GM23338 (cell line): ENCODE measurements around the gene ACHE. TPM values are rescaled to one million over a fixed set of nuclear protein-coding genes. Genes with fewer than 3 reads are reported as not detected.

Experiments
- ATAC-seq: fragments of 200-7000 bp; cut with Tn5 transposase; 3 replicates; pipeline ENCODE4 v1.9.1; 2020
- DNase-seq: peaks from one replicate; pipeline ENCODE4 v3.0.0-alpha.2; 2015; ENCODE audit warnings: low spot score
- H2AFZ ChIP-seq: fragments of 200-600 bp; sonication (generic); 2 replicates; pipeline ENCODE4 v1.8.0; 2016; ENCODE audit warnings: antibody characterized with exemption, mild to moderate bottlenecking, moderate library complexity
- H3F3A ChIP-seq: fragments of 200-600 bp; sonication (generic); replicated peaks from 2 replicates; pipeline ENCODE4 v1.8.0; 2017; ENCODE audit warnings: antibody characterized with exemption, mixed run types, low read depth
- H3K27ac ChIP-seq: fragments of 200-600 bp; sonication (generic); 2 replicates; pipeline ENCODE4 v1.6.1; 2016; ENCODE audit warnings: low read depth
- H3K27me3 ChIP-seq: fragments of 200-600 bp; sonication (generic); 2 replicates; pipeline ENCODE4 v1.8.0; 2016; ENCODE audit warnings: mild to moderate bottlenecking, mixed run types, moderate library complexity; ENCODE audit not compliant: insufficient read depth
- H3K36me3 ChIP-seq: fragments of 200-600 bp; sonication (generic); 2 replicates; pipeline ENCODE4 v1.8.0; 2016; ENCODE audit warnings: mild to moderate bottlenecking; ENCODE audit not compliant: insufficient read depth
- H3K4me1 ChIP-seq: fragments of 200-600 bp; sonication (generic); 2 replicates; pipeline ENCODE4 v1.8.0; 2016; ENCODE audit warnings: mild to moderate bottlenecking, moderate library complexity; ENCODE audit not compliant: insufficient read depth
- H3K4me2 ChIP-seq: fragments of 200-600 bp; sonication (generic); 2 replicates; pipeline ENCODE4 v1.7.1; 2017; ENCODE audit warnings: mixed run types
- H3K4me3 ChIP-seq: fragments of 200-600 bp; sonication (generic); 2 replicates; pipeline ENCODE4 v1.6.1; 2016; ENCODE audit warnings: mixed run types
- H3K79me2 ChIP-seq: fragments of 200-600 bp; sonication (generic); replicated peaks from 2 replicates; pipeline ENCODE4 v1.8.0; 2017; ENCODE audit warnings: mild to moderate bottlenecking; ENCODE audit not compliant: insufficient read depth
- H3K9me2 ChIP-seq: fragments of 200-600 bp; sonication (generic); 2 replicates; pipeline ENCODE4 v1.8.0; 2017; ENCODE audit not compliant: insufficient read depth
- H4K20me1 ChIP-seq: fragments of 200-600 bp; sonication (generic); replicated peaks from 2 replicates; pipeline ENCODE4 v1.8.0; 2017; ENCODE audit warnings: mild to moderate bottlenecking; ENCODE audit not compliant: insufficient read depth
- H3K27ac Mint-ChIP-seq: 2 replicates; pipeline ENCODE4 v1.8.0; 2020; ENCODE audit warnings: inconsistent platforms, mild to moderate bottlenecking, moderate library complexity, mixed read lengths
- H3K27me3 Mint-ChIP-seq: 3 replicates; pipeline ENCODE4 v1.8.0; 2022; ENCODE audit warnings: low read depth, mild to moderate bottlenecking, moderate library complexity, mixed read lengths, inconsistent platforms; ENCODE audit not compliant: insufficient read depth, poor library complexity
- H3K36me3 Mint-ChIP-seq: 3 replicates; pipeline ENCODE4 v1.8.0; 2021; ENCODE audit warnings: low read depth, mild to moderate bottlenecking, inconsistent platforms, moderate library complexity, mixed read lengths
- H3K4me1 Mint-ChIP-seq: 3 replicates; pipeline ENCODE4 v1.8.0; 2020; ENCODE audit warnings: mild to moderate bottlenecking, inconsistent platforms, mixed read lengths
- H3K4me3 Mint-ChIP-seq: 3 replicates; pipeline ENCODE4 v1.8.0; 2021; ENCODE audit warnings: moderate library complexity, mild to moderate bottlenecking, inconsistent platforms, mixed read lengths
- H3K9me3 Mint-ChIP-seq: 3 replicates; pipeline ENCODE4 v1.8.0; 2020; ENCODE audit warnings: moderate library complexity, mild to moderate bottlenecking, inconsistent platforms, mixed read lengths
- CREB1 ChIP-seq: fragments of 250-450 bp; sonication (Bioruptor Pico); IDR thresholded peaks from 2 replicates; pipeline ENCODE4 v1.5.0; 2020; ENCODE audit warnings: low read depth, mild to moderate bottlenecking, moderate library complexity
- CTCF ChIP-seq, 2 experiments: fragments of 200-600 bp in 1 of 2; sonication (generic) in 1 of 2; conservative IDR thresholded peaks; 2 replicates each; pipeline versions ENCODE4 v1.5.1 to v1.6.1; 2016 to 2017; ENCODE audit warnings: antibody characterized with exemption in 2 of 2, low read depth in 2 of 2, mild to moderate bottlenecking in 2 of 2, moderate library complexity in 1 of 2
- EZH2 ChIP-seq: fragments of 200-600 bp; sonication (generic); IDR thresholded peaks from one replicate; pipeline ENCODE4 v1.8.0; 2017; ENCODE audit warnings: antibody characterized with exemption, mild to moderate bottlenecking, low read depth; ENCODE audit not compliant: unreplicated experiment
- EZH2phosphoT487 ChIP-seq: fragments of 200-600 bp; sonication (generic); IDR thresholded peaks from one replicate; pipeline ENCODE4 v1.8.1; 2018; ENCODE audit warnings: antibody characterized with exemption; ENCODE audit not compliant: unreplicated experiment
- POLR2AphosphoS5 ChIP-seq: IDR thresholded peaks from 2 replicates; pipeline ENCODE4 v1.6.1; 2016; ENCODE audit warnings: antibody characterized with exemption, low read depth
- STAT1 ChIP-seq: IDR thresholded peaks from one replicate; pipeline ENCODE4 v1.6.1; 2016; ENCODE audit warnings: antibody characterized with exemption; ENCODE audit not compliant: unreplicated experiment
- ZNF114 ChIP-seq: fragments of 250-450 bp; sonication (Bioruptor Pico); IDR thresholded peaks from 2 replicates; pipeline ENCODE4 v1.5.0; 2020; ENCODE audit warnings: mild to moderate bottlenecking, moderate library complexity
- ZNF331 ChIP-seq: fragments of 250-450 bp; sonication (Bioruptor Pico); IDR thresholded peaks from 2 replicates; pipeline ENCODE4 v1.5.0; 2020; ENCODE audit warnings: low read depth, mild to moderate bottlenecking, moderate library complexity
- polyA plus RNA-seq: library from polyadenylated mRNA; unstranded; fragments of >200 nt; fragmentation: Nextera tagmentation; extraction: Ambion mirVana; gene quantifications from 2 replicates; pipeline ENCODE4 v1.2.1, GENCODE V29; 2016
- total RNA-seq: library from RNA; depleted of rRNA; stranded (reverse); fragments of >200 nt; shearing (Covaris generic); gene quantifications from 2 replicates; pipeline ENCODE4 v1.2.3, GENCODE V29; 2014
- TF ChIP-seq, protein P1 (sequence below): IDR thresholded peaks from one replicate; pipeline ENCODE4 v1.6.1; 2018; ENCODE audit warnings: antibody characterized with exemption; ENCODE audit not compliant: unreplicated experiment
- TF ChIP-seq, protein P2 (sequence below): fragments of 250-450 bp; sonication (Bioruptor Pico); IDR thresholded peaks from 2 replicates; pipeline ENCODE4 v1.5.0; 2020; ENCODE audit warnings: mild to moderate bottlenecking, moderate library complexity

ACHE gene
- total and polyA plus RNA-seq, 2 experiments from 2014 or later: 3.6 to 3.7 TPM

DNA sequence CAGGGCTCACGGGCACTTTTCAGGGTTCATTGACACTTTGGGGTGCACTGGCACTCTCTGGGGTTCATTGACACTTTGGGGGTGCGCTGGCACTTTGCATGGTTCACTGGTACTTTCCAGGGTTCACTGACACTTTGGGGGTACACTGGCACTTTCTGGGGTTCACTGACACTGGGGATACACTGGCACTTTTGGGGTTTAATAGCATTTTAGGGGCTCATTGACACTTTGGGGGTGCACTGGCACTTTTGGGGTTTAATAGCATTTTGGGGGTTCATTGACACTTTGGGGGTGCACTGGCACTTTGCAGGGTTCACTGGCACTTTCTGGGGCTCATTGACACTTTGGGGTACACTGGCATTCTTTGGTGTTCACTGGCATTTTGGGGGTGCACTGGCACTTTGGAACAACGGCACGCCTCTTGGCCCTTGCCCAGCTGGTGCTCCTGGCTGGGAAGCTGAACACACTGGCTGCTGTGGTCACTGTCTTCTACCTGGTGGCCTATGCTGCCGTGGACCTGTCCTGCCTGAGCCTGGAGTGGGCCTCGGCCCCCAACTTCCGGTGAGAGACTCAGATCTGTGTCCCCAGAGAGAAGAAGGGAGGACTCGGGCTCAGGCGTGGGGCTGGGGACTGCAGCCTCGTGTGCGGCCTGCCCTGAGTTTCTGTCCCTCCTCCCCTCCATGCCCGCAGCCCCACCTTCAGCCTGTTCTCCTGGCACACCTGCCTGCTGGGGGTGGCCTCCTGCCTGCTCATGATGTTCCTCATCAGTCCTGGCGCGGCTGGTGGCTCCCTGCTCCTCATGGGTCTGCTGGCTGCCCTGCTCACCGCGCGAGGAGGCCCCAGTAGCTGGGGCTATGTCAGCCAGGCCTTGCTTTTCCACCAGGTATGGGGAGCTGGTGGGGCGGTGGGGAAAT lies 34.7 kb downstream of the ACHE start:
- no peak overlapping the region for H3K27ac ChIP-seq
- Mint-ChIP-seq H3K9me3 (no peaks in the 10 kb centered on the region), H3K27ac (no peak overlapping the region), H3K4me1 (peaks cover 10% of the 10 kb centered on the region; the same call in 2 of the 3 replicates), H3K27me3 (peaks cover 11% of the 10 kb centered on the region), H3K36me3 (peaks cover 48% of the 10 kb centered on the region), H3K4me3 (no peak overlapping the region)
- H2AFZ ChIP-seq: no peak overlapping the region
- DNase-seq (no peak), ATAC-seq (no peak)
- no peaks in the 10 kb centered on the region for H3K4me1 ChIP-seq
- H3F3A ChIP-seq: peaks cover 4% of the 10 kb centered on the region; the same call in 1 of the 2 replicates
- H3K4me3 ChIP-seq: no peak overlapping the region
- H3K9me2 ChIP-seq: no peaks in the 10 kb centered on the region
- TF ChIP-seq EZH2 (no peak), ZNF114 (CRISPR knock-in tag) (no peak), ZNF331 (no peak), CREB1 (CRISPR knock-in tag) (no peak), EZH2phosphoT487 (no peak), CTCF (conservative IDR thresholded peaks at IDR 0.05; ENCODE audit: low read depth in 2 of 2) (no peak), STAT1 (no peak), POLR2AphosphoS5 (no peak)
- TF ChIP-seq, protein P1, sequence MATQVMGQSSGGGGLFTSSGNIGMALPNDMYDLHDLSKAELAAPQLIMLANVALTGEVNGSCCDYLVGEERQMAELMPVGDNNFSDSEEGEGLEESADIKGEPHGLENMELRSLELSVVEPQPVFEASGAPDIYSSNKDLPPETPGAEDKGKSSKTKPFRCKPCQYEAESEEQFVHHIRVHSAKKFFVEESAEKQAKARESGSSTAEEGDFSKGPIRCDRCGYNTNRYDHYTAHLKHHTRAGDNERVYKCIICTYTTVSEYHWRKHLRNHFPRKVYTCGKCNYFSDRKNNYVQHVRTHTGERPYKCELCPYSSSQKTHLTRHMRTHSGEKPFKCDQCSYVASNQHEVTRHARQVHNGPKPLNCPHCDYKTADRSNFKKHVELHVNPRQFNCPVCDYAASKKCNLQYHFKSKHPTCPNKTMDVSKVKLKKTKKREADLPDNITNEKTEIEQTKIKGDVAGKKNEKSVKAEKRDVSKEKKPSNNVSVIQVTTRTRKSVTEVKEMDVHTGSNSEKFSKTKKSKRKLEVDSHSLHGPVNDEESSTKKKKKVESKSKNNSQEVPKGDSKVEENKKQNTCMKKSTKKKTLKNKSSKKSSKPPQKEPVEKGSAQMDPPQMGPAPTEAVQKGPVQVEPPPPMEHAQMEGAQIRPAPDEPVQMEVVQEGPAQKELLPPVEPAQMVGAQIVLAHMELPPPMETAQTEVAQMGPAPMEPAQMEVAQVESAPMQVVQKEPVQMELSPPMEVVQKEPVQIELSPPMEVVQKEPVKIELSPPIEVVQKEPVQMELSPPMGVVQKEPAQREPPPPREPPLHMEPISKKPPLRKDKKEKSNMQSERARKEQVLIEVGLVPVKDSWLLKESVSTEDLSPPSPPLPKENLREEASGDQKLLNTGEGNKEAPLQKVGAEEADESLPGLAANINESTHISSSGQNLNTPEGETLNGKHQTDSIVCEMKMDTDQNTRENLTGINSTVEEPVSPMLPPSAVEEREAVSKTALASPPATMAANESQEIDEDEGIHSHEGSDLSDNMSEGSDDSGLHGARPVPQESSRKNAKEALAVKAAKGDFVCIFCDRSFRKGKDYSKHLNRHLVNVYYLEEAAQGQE: no peak
- TF ChIP-seq, protein P2, sequence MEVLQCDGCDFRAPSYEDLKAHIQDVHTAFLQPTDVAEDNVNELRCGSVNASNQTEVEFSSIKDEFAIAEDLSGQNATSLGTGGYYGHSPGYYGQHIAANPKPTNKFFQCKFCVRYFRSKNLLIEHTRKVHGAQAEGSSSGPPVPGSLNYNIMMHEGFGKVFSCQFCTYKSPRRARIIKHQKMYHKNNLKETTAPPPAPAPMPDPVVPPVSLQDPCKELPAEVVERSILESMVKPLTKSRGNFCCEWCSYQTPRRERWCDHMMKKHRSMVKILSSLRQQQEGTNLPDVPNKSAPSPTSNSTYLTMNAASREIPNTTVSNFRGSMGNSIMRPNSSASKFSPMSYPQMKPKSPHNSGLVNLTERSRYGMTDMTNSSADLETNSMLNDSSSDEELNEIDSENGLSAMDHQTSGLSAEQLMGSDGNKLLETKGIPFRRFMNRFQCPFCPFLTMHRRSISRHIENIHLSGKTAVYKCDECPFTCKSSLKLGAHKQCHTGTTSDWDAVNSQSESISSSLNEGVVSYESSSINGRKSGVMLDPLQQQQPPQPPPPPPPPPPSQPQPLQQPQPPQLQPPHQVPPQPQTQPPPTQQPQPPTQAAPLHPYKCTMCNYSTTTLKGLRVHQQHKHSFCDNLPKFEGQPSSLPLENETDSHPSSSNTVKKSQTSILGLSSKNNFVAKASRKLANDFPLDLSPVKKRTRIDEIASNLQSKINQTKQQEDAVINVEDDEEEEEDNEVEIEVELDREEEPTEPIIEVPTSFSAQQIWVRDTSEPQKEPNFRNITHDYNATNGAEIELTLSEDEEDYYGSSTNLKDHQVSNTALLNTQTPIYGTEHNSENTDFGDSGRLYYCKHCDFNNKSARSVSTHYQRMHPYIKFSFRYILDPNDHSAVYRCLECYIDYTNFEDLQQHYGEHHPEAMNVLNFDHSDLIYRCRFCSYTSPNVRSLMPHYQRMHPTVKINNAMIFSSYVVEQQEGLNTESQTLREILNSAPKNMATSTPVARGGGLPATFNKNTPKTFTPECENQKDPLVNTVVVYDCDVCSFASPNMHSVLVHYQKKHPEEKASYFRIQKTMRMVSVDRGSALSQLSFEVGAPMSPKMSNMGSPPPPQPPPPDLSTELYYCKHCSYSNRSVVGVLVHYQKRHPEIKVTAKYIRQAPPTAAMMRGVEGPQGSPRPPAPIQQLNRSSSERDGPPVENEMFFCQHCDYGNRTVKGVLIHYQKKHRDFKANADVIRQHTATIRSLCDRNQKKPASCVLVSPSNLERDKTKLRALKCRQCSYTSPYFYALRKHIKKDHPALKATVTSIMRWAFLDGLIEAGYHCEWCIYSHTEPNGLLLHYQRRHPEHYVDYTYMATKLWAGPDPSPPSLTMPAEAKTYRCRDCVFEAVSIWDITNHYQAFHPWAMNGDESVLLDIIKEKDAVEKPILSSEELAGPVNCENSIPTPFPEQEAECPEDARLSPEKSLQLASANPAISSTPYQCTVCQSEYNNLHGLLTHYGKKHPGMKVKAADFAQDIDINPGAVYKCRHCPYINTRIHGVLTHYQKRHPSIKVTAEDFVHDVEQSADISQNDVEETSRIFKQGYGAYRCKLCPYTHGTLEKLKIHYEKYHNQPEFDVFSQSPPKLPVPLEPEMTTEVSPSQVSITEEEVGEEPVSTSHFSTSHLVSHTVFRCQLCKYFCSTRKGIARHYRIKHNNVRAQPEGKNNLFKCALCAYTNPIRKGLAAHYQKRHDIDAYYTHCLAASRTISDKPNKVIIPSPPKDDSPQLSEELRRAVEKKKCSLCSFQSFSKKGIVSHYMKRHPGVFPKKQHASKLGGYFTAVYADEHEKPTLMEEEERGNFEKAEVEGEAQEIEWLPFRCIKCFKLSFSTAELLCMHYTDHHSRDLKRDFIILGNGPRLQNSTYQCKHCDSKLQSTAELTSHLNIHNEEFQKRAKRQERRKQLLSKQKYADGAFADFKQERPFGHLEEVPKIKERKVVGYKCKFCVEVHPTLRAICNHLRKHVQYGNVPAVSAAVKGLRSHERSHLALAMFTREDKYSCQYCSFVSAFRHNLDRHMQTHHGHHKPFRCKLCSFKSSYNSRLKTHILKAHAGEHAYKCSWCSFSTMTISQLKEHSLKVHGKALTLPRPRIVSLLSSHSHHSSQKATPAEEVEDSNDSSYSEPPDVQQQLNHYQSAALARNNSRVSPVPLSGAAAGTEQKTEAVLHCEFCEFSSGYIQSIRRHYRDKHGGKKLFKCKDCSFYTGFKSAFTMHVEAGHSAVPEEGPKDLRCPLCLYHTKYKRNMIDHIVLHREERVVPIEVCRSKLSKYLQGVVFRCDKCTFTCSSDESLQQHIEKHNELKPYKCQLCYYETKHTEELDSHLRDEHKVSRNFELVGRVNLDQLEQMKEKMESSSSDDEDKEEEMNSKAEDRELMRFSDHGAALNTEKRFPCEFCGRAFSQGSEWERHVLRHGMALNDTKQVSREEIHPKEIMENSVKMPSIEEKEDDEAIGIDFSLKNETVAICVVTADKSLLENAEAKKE (CRISPR knock-in tag): no peak
- H3K36me3 ChIP-seq: peaks cover 4% of the 10 kb centered on the region
- H3K79me2 ChIP-seq: peaks cover 14% of the 10 kb centered on the region
- H3K4me2 ChIP-seq: no peak overlapping the region
- H3K27me3 ChIP-seq: no peaks in the 10 kb centered on the region
- H4K20me1 ChIP-seq: 0 out of 2 replicates have a peak, but pooled peaks cover 3% of the 10 kb centered on the region
